ENCODE data around the gene EPHA2. TPM values are rescaled to one million over a fixed set of nuclear protein-coding genes. Genes with fewer than 3 reads are reported as not detected.
A peak's percentile ranks its signal among the peaks of the same experiment; 100 is the strongest.

The EPHA2 gene
- total RNA-seq, 1 experiment from 2014 or later: 91.6 TPM

GRCh38 chr1:16125483-16125882, 30.4 kb downstream of the EPHA2 start:
- Histone ChIP-seq H3K4me3 (ENCODE audit: low read depth, low read length, poor library complexity, severe bottlenecking) (no peak overlapping the region), H3K27me3 (replicated peaks; ENCODE audit: insufficient read depth, low read depth, low read length, poor library complexity) (no peaks in the 10 kb centered on the region), H3K27ac (ENCODE audit: low read depth, low read length, poor library complexity, severe bottlenecking) (peak overlapping the region; percentile 49), H3K36me3 (ENCODE audit: insufficient read depth, low read length, poor library complexity, severe bottlenecking) (peaks cover 47% of the 10 kb centered on the region), H3K9me3 (ENCODE audit: low read depth, low read length, poor library complexity, severe bottlenecking) (no peaks in the 10 kb centered on the region), H3K4me1 (ENCODE audit: insufficient read depth, low read length, poor library complexity, severe bottlenecking) (peaks cover 52% of the 10 kb centered on the region)
- no peak for DNase-seq (ENCODE audit: low spot score)
- intact Hi-C loops (cut with micrococcal nuclease; ENCODE audit: unreplicated experiment): no loop called here
- POLR2A ChIA-PET (ENCODE audit: low non-redundant PET): no interaction called here
- CTCF ChIA-PET: no interaction called here
- no peak for TF ChIP-seq EZH2 (IDR thresholded peaks at IDR 0.05; ENCODE audit: borderline replicate concordance, low read depth, low read length, poor library complexity, severe bottlenecking)
- TF ChIP-seq, protein P1, sequence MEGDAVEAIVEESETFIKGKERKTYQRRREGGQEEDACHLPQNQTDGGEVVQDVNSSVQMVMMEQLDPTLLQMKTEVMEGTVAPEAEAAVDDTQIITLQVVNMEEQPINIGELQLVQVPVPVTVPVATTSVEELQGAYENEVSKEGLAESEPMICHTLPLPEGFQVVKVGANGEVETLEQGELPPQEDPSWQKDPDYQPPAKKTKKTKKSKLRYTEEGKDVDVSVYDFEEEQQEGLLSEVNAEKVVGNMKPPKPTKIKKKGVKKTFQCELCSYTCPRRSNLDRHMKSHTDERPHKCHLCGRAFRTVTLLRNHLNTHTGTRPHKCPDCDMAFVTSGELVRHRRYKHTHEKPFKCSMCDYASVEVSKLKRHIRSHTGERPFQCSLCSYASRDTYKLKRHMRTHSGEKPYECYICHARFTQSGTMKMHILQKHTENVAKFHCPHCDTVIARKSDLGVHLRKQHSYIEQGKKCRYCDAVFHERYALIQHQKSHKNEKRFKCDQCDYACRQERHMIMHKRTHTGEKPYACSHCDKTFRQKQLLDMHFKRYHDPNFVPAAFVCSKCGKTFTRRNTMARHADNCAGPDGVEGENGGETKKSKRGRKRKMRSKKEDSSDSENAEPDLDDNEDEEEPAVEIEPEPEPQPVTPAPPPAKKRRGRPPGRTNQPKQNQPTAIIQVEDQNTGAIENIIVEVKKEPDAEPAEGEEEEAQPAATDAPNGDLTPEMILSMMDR (conservative IDR thresholded peaks at IDR 0.05; ENCODE audit: low read depth, low read length): no peak
- no TSS peak for BruUV-seq (replicated peaks)

GRCh38 chr1:16125088-16125470, 30.8 kb downstream of the EPHA2 start:
- no peaks in the 10 kb centered on the region for H3K27me3 ChIP-seq (replicated peaks; ENCODE audit: insufficient read depth, low read depth, low read length, poor library complexity)
- no peak for DNase-seq (ENCODE audit: low spot score)
- peaks cover 52% of the 10 kb centered on the region for H3K4me1 ChIP-seq (ENCODE audit: insufficient read depth, low read length, poor library complexity, severe bottlenecking)
- H3K4me3 ChIP-seq (ENCODE audit: low read depth, low read length, poor library complexity, severe bottlenecking): no peak overlapping the region
- peaks cover 42% of the 10 kb centered on the region for H3K36me3 ChIP-seq (ENCODE audit: insufficient read depth, low read length, poor library complexity, severe bottlenecking)
- TF ChIP-seq, protein P1 (conservative IDR thresholded peaks at IDR 0.05; ENCODE audit: low read depth, low read length): no peak
- no peak for TF ChIP-seq EZH2 (IDR thresholded peaks at IDR 0.05; ENCODE audit: borderline replicate concordance, low read depth, low read length, poor library complexity, severe bottlenecking)
- CTCF ChIA-PET: no interaction called here
- POLR2A ChIA-PET (ENCODE audit: low non-redundant PET): no interaction called here
- no peak overlapping the region for H3K27ac ChIP-seq (ENCODE audit: low read depth, low read length, poor library complexity, severe bottlenecking)
- intact Hi-C loops (cut with micrococcal nuclease; ENCODE audit: unreplicated experiment): no loop called here
- H3K9me3 ChIP-seq (ENCODE audit: low read depth, low read length, poor library complexity, severe bottlenecking): no peaks in the 10 kb centered on the region
- BruUV-seq (replicated peaks): no TSS peak

GRCh38 chr1:16124377-16125087, 31.3 kb downstream of the EPHA2 start:
- intact Hi-C loops (cut with micrococcal nuclease; ENCODE audit: unreplicated experiment): no loop called here

More at GRCh38 chr1:16124377-16125087, 31.3 kb downstream of the EPHA2 start:
- H3K27ac ChIP-seq (ENCODE audit: low read depth, low read length, poor library complexity, severe bottlenecking): peak overlapping the region; percentile 21
- peaks cover 52% of the 10 kb centered on the region for H3K4me1 ChIP-seq (ENCODE audit: insufficient read depth, low read length, poor library complexity, severe bottlenecking)
- no peak overlapping the region for H3K4me3 ChIP-seq (ENCODE audit: low read depth, low read length, poor library complexity, severe bottlenecking)
- peaks cover 37% of the 10 kb centered on the region for H3K36me3 ChIP-seq (ENCODE audit: insufficient read depth, low read length, poor library complexity, severe bottlenecking)
- TF ChIP-seq, protein P1 (conservative IDR thresholded peaks at IDR 0.05; ENCODE audit: low read depth, low read length): no peak
- no peak for TF ChIP-seq EZH2 (IDR thresholded peaks at IDR 0.05; ENCODE audit: borderline replicate concordance, low read depth, low read length, poor library complexity, severe bottlenecking)
- TSS peak; percentile 41 for BruUV-seq (replicated peaks)
- ChIA-PET CTCF (no interaction called here), POLR2A (ENCODE audit: low non-redundant PET) (no interaction called here)
- DNase-seq (ENCODE audit: low spot score): no peak
- no peaks in the 10 kb centered on the region for H3K9me3 ChIP-seq (ENCODE audit: low read depth, low read length, poor library complexity, severe bottlenecking)
- H3K27me3 ChIP-seq (replicated peaks; ENCODE audit: insufficient read depth, low read depth, low read length, poor library complexity): no peaks in the 10 kb centered on the region
